Jurkat, Clone E6-1 (cell line): Measurements from ENCODE around the gene GDF9.

Experiments
- DNase-seq: peaks from one replicate; pipeline ENCODE4 v3.0.0-alpha.2; 2011; ENCODE audit warnings: low read depth, low spot score
- H3K4me3 ChIP-seq: 2 replicates; pipeline ENCODE4 v1.5.1; 2011; ENCODE audit warnings: mild to moderate bottlenecking, low read length, control low read depth, moderate library complexity

The GDF9 gene

DNA sequence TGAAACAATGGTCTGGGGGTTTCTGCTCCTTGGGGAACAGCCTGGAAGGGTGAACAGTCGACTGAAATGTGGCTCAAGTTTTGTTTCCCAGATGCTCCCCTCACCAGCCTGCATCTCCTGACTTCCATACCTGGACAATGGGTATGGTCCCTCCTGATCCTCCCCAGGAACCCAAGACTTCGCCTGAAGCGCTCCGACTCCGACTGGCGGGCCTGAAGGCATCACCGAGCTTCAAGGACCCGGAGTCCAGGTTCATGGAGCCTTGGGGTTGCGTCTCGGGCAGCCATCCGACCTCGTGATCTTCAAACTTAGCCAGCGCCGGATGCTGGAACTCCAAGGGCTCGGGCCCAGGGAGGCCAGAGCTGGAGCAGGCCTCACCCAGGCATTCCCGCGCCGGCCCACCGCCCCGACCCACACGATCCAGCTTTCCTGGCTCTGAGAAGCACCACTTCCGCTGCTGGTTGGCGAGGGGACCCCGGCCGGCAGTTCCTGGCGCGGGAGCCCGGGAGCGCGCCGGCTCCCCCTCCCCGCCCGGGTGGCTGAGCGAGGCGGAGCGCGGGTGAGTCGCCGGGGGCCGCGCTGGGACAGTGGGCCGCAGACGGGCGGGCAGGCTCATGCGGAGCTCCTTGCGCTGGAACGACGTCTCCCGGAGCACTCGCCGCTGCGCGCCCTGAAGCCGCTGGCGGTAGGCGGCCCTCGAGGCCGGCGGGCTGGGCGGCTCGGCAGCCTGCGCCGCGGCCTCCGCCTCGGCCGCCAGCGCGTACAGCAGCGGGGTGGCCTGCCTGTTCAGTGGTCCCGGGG lies 41.0 kb downstream of the GDF9 start:
- DNase-seq: no peak

DNA sequence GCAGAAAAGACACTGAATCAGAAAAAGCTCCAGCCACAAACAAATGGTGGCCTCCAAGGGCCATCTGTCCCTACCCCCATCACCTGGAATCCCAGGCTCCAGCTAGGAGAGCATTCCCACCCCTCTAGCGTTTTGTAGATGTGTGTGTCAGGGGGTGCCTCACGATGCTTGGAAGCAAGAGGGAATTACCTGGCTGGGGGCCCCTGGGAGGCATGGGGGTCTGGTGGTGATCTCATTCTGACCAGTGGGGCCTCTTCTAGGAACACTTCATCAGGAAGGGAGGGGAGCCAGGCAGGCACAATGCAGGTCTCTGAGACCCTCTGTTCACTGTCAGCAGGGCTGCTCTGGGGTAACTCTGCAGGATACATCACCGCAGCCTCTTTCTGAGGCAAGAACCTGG lies 41.8 kb downstream of the GDF9 start:
- H3K4me3 ChIP-seq: no peak overlapping the region
- no peak for DNase-seq

More for the DNA sequence above, 41.0 kb downstream of the GDF9 start:
- no peak overlapping the region for H3K4me3 ChIP-seq

DNA sequence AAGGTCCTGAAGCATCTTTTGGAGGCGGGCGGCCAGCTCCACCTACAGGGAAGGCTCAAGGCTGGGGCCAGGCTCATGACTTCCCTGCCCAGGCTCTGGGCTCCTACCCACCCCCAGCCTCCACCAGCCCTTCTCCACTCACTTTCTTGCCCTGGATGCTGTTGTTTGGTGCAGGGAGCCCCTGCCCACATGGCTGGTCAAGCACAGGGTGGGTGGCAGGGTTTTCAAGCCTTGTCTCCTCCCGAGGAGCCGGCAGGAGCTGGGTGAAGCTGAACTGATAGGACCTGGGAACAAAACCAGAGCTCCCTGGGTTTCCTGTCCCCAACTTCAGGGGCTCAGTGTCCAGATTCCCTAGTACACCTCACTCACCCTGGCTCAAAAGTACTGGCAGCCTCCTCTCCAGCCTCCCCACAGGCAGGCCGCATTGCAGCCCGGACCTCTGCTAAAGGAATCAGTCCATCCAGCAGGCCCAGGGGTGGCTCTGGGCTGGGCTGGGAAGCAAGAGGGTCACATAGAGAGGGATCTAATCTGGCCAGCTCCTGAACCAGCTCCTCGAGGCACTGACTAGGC lies 42.7 kb downstream of the GDF9 start:
- no peak overlapping the region for H3K4me3 ChIP-seq
- DNase-seq: no peak

DNA sequence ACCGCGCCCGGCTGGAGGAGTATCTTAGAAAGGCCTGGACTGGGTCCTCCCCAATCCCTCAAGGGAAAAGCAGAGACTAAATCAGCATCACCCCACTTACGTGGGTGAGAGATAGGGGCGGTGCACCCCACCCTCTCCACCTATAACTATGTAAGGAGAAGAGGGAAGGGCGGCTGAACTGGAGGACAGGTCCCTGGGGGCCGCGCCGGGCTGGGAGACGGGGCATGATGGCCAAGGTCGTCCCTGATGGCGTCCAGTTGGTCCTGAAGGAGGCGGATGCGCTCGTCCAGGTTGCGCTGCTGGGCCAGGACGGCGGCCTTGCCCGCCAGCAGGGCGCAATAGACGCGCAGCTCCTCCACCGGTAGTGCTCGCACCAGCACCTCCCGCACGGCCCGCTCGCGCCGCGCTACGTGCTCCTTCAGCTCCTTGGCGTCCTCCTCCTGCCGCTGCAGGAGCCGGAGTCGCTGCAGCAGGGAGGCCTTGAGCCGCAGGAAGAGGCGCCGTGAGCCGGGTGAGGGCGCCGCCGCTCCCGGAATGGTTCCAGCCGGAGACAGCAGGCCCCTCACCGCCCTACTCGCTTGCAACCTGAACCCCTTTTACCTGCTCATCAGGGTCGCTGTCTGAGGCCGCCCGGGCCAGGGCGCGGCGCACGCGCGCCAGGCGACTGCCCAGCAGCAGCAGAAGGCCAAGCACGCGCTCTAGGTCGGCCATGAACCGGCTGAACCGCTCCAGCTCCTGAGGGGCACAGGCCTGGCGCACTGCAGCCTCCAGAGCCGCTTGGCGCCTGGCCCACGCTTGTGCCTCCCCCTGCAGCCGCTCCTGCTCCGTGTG lies 43.4 kb downstream of the GDF9 start:
- DNase-seq: no peak
- H3K4me3 ChIP-seq: no peak overlapping the region

DNA sequence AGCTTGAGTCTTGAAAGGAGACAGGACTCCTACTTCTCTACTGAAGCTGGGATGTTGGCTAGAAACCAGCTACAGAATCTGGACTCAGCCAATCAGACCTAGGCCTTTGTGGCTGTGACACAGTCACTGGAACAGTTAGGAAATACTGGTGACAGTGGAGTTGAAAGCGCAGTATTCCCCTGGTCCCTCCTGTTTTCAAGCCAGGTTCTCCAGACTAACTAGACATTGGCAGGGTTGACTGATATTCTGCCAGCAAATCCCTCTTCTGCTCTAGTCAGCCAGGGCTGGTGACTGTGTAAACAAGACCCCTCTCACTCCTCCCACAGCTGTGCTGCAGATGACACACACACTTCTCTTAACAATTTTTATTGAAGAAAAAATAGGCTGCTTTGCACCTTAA lies 44.5 kb downstream of the GDF9 start:
- no peak for DNase-seq

DNA sequence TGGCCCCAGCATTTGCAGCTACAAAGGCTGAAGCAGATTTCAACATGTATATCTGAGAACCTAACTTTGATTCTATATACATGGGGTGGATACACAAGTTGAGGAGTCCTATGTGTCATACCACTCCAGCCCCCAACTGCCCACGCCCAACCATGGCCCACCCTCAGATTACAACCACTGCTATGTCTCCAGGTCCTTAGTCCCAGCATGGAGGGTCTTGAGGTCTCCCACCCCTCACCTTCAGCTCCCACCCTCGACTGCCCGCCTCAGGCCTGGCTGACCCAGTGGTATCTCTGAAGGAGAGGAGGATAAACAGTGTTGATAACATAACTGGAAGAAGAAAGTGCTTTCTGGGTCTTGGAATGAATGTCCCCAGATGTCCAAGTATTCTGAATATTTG lies 44.9 kb downstream of the GDF9 start:
- H3K4me3 ChIP-seq: no peak overlapping the region
- DNase-seq: no peak

More for the DNA sequence above, 44.5 kb downstream of the GDF9 start:
- H3K4me3 ChIP-seq: no peak overlapping the region

DNA sequence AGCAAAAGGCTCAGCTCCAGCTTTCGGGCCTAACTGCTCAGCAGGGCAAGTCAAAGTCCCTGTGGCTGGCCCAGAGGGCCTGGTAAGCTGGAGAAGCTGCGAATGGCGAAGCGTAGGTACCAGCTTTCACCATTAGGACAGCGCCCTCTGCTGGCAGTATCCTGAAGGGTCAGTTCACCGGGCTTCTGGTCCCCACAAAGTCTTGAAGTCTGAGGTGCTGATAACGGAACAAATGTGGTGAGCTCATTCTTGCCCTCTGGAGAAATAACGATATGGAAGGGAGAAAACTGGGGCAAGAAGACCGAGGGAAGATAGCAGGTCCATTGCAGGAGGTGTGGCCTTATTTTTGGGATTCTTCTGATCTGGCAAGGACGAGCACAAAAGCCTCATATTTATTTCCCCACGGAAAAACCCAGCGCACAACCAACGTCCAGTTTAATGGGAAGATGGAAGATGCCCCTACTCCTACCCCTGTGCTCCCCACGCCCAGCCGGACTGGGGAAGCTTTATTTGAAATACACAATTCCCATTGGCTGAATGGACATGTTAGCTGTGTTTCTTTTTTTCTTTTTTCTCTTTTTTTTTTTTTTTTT lies 46.0 kb downstream of the GDF9 start:
- H3K4me3 ChIP-seq: no peak overlapping the region
- DNase-seq: peak; percentile 84

DNA sequence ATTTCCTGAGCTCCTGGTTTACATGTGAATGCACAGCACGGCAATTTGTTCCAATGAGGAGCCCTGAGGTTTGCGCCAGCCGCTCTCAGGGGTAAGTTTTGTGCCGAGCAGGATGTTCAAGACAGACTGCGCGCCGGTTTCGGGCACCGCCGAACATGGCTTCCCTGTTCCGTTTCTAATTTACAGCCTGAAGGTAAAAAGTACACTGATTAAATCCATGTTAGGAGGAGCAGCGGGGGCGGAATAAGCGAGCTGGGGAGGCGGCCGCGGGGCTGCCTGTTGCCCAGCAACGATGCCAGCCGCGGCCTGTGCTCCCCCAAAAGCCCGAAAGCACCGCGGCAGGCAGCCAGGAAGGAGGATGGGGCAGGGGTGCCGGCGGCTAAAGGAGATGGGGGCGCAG lies 46.8 kb downstream of the GDF9 start:
- DNase-seq: no peak
- no peak overlapping the region for H3K4me3 ChIP-seq

DNA sequence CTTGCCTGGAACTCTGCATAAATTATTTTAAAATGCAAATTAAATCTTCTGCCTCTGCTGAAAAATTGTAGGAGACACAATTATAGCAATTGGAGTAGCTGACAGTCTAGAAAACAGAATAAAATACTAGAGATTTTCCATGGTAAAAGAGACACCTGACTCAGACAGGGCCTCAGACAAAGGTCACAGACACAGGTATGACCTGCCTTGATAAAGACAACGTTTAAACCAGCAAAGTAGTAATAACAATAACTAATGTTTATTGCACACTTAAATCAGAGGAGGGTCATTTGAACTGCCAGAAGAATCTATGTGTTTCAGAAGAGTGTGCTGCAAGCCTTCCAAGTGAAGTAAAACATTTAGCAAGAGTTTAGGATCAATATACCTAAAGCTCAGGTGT lies 49.3 kb downstream of the GDF9 start:
- no peak for DNase-seq
- H3K4me3 ChIP-seq: no peak overlapping the region

DNA sequence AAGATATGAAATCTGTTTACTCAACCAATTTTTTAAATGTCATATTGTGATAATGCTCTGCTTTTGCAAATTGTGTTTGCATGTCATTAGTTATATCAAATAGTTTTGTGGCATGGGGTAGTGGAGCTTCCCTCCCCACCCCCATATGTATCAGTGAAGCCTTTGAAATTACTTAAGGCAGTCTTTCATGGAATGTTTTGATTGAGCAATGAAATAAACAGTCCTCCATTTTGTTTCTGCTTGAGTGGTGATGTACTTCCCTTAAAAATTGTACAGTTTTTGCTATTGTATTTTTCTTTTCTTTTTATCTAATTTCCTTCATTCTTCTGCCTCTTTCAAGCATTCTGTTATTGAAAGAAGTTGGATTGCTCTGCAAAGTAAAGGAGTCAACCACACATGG lies 49.7 kb downstream of the GDF9 start:
- H3K4me3 ChIP-seq: no peak overlapping the region
- no peak for DNase-seq

DNA sequence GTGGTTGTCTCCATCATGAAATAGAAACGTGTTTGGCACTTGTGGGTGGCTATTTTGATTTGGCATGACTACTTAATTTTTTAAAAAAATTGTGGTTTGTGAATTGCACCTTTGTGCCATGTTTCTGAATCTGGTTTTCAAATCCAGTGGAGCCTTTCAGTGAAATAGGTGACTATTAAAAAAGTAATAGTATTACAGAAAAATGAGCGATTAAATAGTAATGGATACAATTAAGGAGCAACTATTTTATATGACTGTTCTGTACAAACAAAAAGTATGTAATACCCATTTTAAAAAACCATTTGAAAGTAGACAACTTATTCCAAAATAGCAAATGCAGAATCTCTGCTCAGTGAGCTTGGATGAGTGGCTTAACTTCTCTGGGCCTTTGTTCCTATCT lies 50.2 kb downstream of the GDF9 start:
- no peak overlapping the region for H3K4me3 ChIP-seq
- DNase-seq: no peak

DNA sequence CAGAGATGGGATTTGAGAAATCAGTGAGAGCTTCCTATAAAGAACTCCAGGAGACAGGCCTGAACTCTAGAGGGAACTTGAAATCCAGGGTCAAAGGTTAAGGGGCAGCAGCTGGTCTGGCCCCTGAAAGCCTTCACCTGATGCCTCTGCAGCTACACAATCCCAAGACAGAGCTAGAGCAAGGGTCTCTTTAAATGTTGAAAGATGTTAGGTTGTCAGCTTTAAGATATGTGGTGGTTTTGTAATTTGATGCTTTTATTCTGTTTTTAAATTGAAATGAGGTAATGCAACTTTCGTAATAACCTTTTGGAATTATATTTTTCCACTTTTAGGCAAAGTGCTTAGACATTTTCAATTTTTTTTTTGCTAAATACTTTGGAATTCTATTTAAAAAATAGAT lies 50.8 kb downstream of the GDF9 start:
- H3K4me3 ChIP-seq: no peak overlapping the region
- DNase-seq: no peak

DNA sequence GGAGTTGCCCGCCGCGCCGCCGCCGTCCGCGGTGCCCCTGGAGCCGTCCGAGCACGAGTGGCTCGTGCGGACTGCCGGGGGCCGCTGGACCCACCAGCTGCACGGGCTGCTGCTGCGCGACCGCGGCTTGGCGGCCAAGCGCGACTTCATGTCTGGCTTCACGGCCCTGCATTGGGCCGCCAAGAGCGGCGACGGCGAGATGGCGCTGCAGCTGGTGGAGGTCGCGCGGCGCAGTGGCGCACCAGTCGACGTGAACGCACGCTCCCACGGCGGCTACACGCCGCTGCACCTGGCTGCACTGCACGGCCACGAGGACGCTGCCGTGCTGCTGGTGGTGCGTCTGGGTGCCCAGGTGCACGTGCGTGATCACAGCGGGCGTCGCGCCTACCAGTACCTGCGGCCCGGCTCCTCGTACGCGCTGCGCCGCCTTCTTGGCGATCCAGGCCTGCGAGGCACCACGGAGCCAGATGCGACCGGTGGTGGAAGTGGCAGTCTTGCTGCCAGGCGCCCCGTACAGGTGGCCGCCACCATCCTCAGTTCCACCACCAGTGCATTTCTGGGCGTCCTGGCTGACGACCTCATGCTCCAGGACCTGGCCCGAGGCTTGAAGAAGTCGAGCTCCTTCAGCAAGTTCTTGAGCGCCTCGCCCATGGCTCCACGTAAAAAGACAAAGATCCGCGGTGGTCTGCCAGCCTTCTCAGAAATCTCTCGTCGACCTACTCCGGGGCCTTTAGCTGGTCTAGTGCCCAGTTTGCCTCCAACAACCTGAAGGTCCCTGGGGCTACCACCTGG lies 51.6 kb downstream of the GDF9 start:
- no peak overlapping the region for H3K4me3 ChIP-seq
- DNase-seq: no peak

DNA sequence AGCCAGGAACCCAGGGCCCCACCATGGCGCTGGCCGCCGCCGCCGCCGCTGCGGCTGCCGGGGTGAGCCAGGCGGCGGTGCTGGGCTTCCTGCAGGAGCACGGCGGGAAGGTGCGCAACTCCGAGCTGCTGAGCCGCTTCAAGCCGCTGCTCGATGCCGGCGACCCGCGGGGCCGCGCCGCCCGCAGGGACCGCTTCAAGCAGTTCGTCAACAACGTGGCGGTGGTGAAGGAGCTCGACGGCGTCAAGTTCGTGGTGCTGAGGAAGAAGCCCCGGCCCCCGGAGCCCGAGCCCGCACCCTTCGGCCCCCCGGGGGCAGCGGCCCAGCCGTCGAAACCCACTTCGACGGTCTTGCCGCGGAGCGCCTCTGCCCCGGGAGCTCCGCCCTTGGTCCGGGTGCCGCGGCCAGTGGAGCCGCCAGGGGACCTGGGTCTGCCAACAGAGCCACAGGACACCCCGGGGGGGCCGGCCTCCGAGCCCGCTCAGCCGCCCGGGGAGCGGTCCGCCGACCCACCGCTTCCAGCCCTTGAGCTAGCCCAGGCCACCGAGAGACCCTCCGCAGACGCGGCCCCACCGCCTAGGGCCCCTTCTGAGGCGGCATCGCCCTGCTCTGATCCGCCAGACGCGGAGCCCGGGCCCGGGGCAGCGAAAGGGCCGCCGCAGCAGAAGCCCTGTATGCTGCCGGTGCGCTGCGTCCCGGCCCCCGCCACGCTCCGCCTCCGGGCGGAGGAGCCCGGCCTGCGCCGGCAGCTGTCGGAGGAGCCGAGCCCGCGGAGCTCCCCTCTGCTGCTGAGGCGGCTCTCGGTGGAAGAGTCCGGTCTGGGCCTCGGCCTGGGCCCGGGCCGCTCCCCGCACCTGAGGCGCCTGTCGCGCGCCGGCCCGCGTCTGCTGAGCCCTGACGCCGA lies 52.4 kb downstream of the GDF9 start:
- H3K4me3 ChIP-seq: peak overlapping the region; percentile 41

DNA sequence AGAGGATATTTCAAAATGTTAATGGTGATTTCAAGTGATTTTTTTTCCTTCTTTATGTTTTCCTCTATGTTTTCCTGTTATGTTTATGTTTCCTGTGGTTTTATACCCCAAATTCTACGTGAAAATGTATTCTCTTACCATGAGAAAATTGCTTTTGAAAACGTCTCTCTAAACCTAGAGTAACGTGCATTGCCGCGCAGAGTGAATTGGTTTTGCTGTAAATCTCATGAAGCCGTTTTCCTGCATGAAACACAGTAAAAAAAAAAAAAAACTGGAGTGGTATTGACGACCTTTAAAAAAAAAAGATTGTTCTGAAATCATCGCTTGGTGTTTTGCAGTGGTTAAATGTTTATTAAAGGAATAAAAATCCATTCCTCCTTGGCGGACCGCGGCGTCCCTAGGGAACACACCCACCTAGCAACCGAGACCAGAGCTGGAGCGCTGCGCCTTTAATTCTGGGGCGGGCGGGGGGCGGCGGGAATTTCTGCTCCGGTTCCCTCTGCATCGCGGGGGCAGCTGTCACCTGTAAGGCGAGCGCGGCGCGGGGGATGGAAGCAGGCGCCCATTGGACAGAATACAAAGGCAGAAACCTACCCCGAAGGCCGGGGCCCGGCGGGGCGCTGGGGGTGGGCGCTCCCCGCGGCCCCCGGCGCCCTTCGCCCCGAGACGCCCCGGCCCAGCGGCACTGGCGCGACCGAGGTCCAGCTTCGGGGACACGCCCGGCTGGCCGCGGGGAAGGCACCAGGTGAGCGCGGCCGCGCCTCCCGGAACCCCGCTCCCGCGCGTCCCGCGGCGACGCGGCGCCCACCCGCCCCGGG lies 53.3 kb downstream of the GDF9 start, which contains the start of gene SOWAHA:
Gene SOWAHA (plus strand): TSS at position 522 of the 818 bp plus-strand sequence. CDS start 320 bp downstream, outside the sequence.
- peak within 1 kb of the TSS; percentile 41 for H3K4me3 ChIP-seq
- no peak for DNase-seq

More for the DNA sequence above, 52.4 kb downstream of the GDF9 start:
- no peak for DNase-seq

DNA sequence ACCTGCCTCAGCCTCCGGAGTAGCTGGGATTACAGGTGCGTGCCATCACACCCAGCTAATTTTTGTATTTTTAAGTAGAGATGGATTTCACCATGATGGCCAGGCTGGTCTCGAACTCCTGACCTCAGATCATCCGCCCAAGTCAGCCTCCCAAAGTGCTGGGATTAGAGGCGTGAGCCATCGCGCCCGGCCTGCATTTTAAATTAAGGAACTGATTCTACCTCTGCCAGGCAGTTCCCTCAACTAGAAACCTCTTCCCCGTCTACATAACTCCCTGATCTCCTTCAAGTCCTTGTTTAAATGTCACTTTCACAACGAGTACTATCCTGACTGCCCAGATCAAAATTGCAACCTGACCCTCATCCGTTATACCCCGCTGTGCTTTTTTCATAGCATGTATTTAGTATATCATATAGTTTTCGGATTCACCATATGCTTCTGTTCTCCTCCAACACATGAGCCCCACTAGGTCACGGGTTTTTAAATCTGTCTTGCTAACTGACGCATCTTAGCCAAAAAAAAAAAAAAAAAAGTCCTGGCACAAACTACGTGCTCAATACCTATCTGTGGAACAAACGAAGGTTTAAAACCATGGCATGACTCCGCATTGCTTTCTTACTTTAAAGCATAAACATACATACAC lies 54.0 kb downstream of the GDF9 start:
- DNase-seq: no peak
- H3K4me3 ChIP-seq: no peak overlapping the region
